Measurements from ENCODE around the gene FOXN3. TPM values are rescaled to one million over a fixed set of nuclear protein-coding genes. Genes with fewer than 3 reads are reported as not detected.

The FOXN3 gene
- polyA plus RNA-seq, 1 donor (not counting 4 experiments of a cell fraction or from before 2014, with no cell fraction given): 10.2 TPM

DNA sequence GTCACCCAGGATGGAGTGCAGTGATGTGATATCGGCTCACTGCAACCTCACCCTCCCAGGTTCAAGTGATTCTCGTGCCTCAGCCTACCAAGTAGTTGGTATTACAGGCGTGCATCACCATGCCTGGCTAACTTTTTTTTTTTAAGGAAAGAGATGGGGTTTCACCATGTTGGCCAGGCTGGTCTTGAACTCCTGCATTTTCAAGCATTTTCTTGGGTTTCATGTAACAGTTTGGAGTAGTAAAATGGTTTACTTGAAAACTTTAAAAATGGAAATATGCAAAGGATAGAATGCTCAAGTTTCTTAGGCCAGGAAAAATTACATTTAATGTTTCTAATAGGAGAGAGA is 63.3 kb downstream of the FOXN3 start:
- H3K79me2 ChIP-seq (ENCODE audit: control insufficient read depth, insufficient read depth, low read length): no peaks in the 10 kb centered on the region
- H3K27ac ChIP-seq (ENCODE audit: control insufficient read depth, insufficient read depth, low read length): no peak overlapping the region
- H3K9me3 ChIP-seq (ENCODE audit: control insufficient read depth, low read depth, low read length): no peaks in the 10 kb centered on the region
- TF ChIP-seq, protein P1, sequence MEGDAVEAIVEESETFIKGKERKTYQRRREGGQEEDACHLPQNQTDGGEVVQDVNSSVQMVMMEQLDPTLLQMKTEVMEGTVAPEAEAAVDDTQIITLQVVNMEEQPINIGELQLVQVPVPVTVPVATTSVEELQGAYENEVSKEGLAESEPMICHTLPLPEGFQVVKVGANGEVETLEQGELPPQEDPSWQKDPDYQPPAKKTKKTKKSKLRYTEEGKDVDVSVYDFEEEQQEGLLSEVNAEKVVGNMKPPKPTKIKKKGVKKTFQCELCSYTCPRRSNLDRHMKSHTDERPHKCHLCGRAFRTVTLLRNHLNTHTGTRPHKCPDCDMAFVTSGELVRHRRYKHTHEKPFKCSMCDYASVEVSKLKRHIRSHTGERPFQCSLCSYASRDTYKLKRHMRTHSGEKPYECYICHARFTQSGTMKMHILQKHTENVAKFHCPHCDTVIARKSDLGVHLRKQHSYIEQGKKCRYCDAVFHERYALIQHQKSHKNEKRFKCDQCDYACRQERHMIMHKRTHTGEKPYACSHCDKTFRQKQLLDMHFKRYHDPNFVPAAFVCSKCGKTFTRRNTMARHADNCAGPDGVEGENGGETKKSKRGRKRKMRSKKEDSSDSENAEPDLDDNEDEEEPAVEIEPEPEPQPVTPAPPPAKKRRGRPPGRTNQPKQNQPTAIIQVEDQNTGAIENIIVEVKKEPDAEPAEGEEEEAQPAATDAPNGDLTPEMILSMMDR (optimal IDR thresholded peaks at IDR 0.05 in 1 of 3, IDR thresholded peaks at IDR 0.05 in 1 of 3, conservative IDR thresholded peaks at IDR 0.05 in 1 of 3; ENCODE audit: extremely low read depth in 1 of 3, insufficient read depth in 2 of 3, low read length in 3 of 3): no peak
- TF ChIP-seq EZH2 (IDR thresholded peaks at IDR 0.05; ENCODE audit: low read length): no peak
- H3K4me3 ChIP-seq (ENCODE audit: control insufficient read depth in 2 of 3, extremely low read depth in 1 of 3, insufficient read depth in 2 of 3, low read depth in 1 of 3, low read length in 3 of 3): no peak overlapping the region
- H2AFZ ChIP-seq (ENCODE audit: control insufficient read depth, low read length): no peak overlapping the region
- no peak for FAIRE-seq
- DNase-seq (ENCODE audit: low read depth, low spot score): no peak
- H3K4me2 ChIP-seq (ENCODE audit: control insufficient read depth, extremely low read depth, insufficient read depth, low read depth, low read length): no peak overlapping the region
- dilution Hi-C loops (cut with MboI; ENCODE audit: extremely low pct_ligation_motif_present, low sequenced_read_pairs): no loop called here
- no peaks in the 10 kb centered on the region for H3K27me3 ChIP-seq (ENCODE audit: control insufficient read depth, extremely low read depth, insufficient read depth, low read length)
- H3K9me1 ChIP-seq (ENCODE audit: control insufficient read depth, extremely low read depth, insufficient read depth, low read length): no peaks in the 10 kb centered on the region
- no peaks in the 10 kb centered on the region for H4K20me1 ChIP-seq (ENCODE audit: control insufficient read depth, extremely low read depth, insufficient read depth, low read length)
- H3K4me1 ChIP-seq (ENCODE audit: control insufficient read depth, extremely low read depth, insufficient read depth, low read length): no peaks in the 10 kb centered on the region
- H3K9ac ChIP-seq (ENCODE audit: control insufficient read depth, extremely low read depth, insufficient read depth, low read length): no peak overlapping the region
- H3K36me3 ChIP-seq (ENCODE audit: control insufficient read depth in 2 of 2, extremely low read depth in 1 of 2, insufficient read depth in 2 of 2, low read length in 2 of 2): peaks cover 0 to 4% of the 10 kb centered on the region in 2 experiments

DNA sequence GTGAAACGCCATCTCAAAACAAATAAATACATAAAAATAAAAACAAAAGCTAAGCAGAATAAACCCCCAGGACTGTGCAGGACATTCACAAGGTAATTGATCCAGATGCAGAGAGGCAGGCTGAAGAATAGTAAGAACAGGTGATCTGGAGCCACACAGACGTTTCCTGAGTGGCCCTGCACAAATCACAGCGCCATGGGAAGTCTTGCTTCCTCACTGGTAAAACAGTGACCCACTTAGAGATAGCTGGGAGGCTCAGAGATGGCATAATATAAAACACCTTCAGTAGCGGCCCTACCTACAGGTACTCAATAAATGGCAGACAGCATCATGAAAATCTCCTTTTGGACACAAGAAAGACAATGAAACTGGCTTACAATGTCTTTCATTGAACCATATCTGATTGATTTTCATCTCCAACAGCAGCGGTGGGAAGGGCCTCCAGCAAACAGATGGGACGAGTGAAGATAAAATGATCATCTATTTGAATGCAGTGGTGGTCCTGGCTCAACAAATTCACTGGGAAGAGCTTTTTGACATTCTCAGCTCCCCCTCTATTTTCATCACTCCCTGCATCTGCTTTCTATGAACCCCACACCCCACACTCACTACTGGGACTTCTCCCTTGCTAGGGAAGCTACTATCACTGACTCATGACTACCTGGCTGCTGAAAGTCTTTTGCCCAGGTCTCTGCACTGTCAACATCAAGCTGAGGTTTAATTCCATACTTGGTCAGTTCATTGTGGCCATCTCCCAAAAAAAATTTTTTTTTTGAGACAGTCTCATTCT is 63.9 kb downstream of the FOXN3 start:
- Histone ChIP-seq H3K9ac (ENCODE audit: control insufficient read depth, extremely low read depth, insufficient read depth, low read length) (no peak overlapping the region), H3K4me1 (ENCODE audit: control insufficient read depth, extremely low read depth, insufficient read depth, low read length) (no peaks in the 10 kb centered on the region), H4K20me1 (ENCODE audit: control insufficient read depth, extremely low read depth, insufficient read depth, low read length) (no peaks in the 10 kb centered on the region), H3K9me1 (ENCODE audit: control insufficient read depth, extremely low read depth, insufficient read depth, low read length) (no peaks in the 10 kb centered on the region), H3K9me3 (ENCODE audit: control insufficient read depth, low read depth, low read length) (no peaks in the 10 kb centered on the region), H2AFZ (ENCODE audit: control insufficient read depth, low read length) (no peak overlapping the region), H3K4me2 (ENCODE audit: control insufficient read depth, extremely low read depth, insufficient read depth, low read depth, low read length) (no peak overlapping the region), H3K27me3 (ENCODE audit: control insufficient read depth, extremely low read depth, insufficient read depth, low read length) (no peaks in the 10 kb centered on the region), H3K79me2 (ENCODE audit: control insufficient read depth, insufficient read depth, low read length) (no peaks in the 10 kb centered on the region), H3K27ac (ENCODE audit: control insufficient read depth, insufficient read depth, low read length) (no peak overlapping the region), H3K36me3 (ENCODE audit: control insufficient read depth in 2 of 2, extremely low read depth in 1 of 2, insufficient read depth in 2 of 2, low read length in 2 of 2) (peaks cover 0 to 4% of the 10 kb centered on the region in 2 experiments), H3K4me3 (ENCODE audit: control insufficient read depth in 2 of 3, extremely low read depth in 1 of 3, insufficient read depth in 2 of 3, low read depth in 1 of 3, low read length in 3 of 3) (no peak overlapping the region)
- DNase-seq (ENCODE audit: low read depth, low spot score) (no peak), FAIRE-seq (no peak)
- dilution Hi-C loops (cut with MboI; ENCODE audit: extremely low pct_ligation_motif_present, low sequenced_read_pairs): no loop called here
- no peak for TF ChIP-seq EZH2 (IDR thresholded peaks at IDR 0.05; ENCODE audit: low read length)
- TF ChIP-seq, protein P1 (optimal IDR thresholded peaks at IDR 0.05 in 1 of 3, IDR thresholded peaks at IDR 0.05 in 1 of 3, conservative IDR thresholded peaks at IDR 0.05 in 1 of 3; ENCODE audit: extremely low read depth in 1 of 3, insufficient read depth in 2 of 3, low read length in 3 of 3): no peak
